GM21447 (cell line): ENCODE results near the gene PRKCE.

Experiments used
- ATAC-seq: cut with Tn5 transposase; IDR thresholded peaks from one replicate; pipeline ENCODE4 v1.9.1; 2021; ENCODE audit not compliant: unreplicated experiment

Gene PRKCE

GRCh38 chr2:46062637-46063412, 411.4 kb downstream of the PRKCE start:
- ATAC-seq = no peak

- ATAC-seq = no peak
Measured at GRCh38 chr2:46064396-46064795, 412.9 kb downstream of the PRKCE start.

- no peak for ATAC-seq
Measured at GRCh38 chr2:46065152-46065551, 413.7 kb downstream of the PRKCE start.

GRCh38 chr2:46066116-46066515, 414.6 kb downstream of the PRKCE start:
- ATAC-seq = no peak

DNA sequence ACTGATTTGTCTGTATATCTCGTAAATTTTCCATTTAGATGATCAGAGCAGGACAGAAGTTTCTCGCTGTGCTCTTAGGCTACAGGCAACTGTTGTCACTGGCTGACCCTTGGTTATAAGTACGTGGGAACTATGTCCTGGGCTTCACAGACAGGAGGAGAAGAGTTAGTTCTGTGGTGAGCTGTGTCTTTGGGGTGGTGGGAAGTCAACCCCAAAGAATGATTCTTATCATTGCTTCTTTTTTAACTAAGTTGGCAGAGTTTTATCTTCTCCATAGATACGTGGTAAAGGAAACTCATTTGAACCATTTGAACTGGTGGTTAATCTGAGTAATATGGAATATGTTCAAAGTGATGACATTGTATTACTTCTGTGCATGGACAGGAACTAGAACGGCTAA, 415.1 kb downstream of the PRKCE start:
- ATAC-seq = no peak

- no peak for ATAC-seq
Measured at GRCh38 chr2:46067062-46067461, 415.6 kb downstream of the PRKCE start.

DNA sequence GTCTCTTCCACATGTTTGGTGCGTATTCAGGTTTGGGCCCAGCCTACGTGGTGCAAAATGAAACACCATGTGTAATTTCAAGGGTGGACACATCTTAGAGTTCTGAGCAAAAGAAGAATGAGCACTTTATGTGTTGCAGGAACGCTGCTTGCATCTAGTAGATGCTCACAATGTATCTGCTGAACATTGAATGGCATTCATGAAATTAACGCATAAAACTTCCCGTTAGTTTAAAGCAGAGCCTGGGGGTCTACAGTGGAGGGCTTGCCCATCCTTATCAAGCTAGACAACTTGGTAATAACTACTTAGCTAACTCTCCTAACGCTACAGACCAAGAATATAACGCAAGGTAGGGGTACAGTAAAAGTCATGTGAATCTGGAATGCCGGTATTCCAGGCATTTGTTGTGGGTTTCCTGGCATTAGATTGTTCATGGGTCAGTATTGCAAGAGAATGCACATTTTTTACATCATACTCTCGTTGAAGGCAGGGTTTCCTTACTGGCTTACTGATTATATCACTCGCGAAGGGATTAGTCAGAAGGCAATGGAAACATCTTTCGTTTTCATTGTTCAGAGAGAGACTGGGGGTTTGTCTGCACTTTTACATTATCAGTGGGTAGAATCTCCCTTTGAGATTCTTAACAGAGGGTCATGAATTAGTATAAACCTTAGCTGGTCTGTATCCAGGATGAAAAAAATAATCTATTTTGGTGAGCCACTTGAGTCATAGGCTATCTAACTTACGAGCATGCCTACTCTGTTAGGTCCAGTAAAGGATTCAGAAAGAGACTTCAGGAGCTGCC, 416.2 kb downstream of the PRKCE start:
- ATAC-seq = no peak

DNA sequence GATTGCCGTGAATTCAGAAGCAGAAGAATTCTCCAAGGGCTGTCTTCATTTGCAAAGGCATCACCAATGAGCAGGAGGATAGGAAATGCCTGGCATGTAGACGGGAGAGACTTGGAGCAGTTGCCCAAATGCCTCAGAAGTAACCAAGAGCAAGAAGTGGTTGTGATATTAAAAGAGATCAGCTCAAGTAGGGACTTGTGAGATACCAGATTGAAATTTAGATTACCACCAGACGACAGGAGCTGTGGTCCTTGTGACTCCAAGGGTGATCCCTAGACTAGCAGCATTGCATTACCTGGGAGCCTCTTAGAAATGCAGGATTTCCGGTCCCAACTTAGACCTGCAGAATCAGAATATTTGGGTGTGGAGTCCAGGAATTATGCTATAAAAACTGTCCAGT, 417.2 kb downstream of the PRKCE start:
- ATAC-seq = no peak

GRCh38 chr2:46071074-46071473, 419.6 kb downstream of the PRKCE start:
- no peak for ATAC-seq

DNA sequence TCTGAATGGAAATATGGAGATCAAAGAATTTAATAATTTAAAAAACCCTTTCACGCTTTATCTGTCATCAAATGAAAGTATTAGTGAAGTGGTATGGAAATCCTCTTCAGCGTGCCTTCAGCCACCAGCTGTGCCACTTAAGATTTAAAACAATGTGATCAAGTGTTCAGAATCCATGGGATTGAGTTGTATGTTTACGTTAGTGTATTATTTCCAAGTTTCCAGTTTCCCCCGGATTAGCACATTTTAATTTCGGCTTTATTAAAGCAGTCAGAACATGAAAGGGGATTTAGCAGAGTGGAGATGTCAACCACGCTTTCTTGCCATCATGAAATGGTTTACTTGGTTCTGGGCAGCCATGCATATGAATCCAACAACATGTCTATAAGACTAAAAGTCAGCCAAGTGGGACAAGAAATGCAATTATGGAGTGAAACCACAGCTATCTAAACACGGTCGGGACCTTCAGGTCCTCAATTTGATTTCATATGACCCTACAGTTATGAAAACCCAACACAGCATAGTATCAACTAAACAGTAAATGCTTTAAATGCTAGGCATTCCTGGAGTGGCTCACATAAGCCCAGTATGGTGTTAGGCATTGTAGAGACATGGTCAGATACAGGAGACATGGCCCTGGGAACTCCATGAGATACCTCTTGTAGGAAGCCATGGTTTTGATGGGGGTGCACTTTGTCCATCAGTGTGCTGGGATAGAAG, 420.8 kb downstream of the PRKCE start:
- no peak for ATAC-seq

GRCh38 chr2:46073540-46074046, 422.1 kb downstream of the PRKCE start:
- no peak for ATAC-seq

DNA sequence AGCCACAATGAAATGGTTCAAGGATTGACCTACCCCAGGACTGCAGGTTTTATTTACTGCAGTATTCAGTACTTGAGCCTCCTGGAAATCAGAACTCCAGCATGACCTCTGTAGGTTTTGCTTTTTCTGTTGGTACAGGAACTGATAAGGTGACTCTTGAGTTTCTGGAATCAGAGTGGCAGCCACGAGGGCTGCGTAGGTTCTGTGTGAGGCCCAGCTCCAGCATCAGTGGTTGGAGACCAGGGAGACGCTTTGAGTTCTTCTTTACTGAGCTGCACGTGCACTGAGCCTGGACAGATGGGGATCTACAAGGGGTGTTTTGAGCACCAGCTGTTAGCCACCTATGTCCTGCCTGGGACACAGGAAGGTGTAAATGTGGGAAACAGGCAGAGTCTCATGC, 423.0 kb downstream of the PRKCE start:
- ATAC-seq = no peak

DNA sequence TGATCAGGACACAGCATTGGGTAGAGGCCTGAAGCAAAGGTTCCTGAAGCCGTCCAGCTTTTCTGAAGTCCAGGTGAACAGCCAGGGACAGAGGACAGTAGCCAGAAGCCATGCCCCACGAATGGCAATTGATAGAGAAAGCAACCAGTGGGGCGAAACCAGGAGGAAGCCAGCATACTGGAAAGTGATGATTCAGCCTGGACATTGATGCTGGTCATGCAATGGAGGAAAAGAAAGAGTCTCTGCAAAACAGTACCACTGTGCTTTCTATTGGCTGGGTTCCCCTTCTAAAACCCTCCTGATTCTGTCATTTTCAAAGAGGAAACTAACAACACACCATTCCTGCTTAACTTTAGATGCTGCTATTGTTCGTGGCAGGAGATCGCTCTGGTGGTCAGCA, 424.4 kb downstream of the PRKCE start:
- no peak for ATAC-seq

DNA sequence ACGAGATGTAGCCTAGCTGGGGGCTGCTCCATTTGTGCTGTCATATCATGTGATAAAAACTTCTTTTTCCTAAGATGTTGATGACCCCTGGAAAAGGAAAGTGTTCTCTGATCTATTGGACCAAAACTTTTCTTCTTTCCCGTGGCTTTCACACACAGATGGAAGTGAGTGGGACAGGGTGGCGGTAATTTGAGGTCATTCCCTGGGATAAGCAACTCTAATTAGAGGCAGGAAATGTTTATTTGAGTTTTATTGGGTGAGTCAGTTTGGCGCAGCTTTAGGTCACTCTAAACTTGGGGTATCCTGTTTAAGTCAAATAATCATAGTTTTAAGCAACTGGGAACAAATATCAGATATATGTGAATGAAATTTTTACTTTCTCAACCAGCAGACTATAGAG, 424.8 kb downstream of the PRKCE start:
- no peak for ATAC-seq

DNA sequence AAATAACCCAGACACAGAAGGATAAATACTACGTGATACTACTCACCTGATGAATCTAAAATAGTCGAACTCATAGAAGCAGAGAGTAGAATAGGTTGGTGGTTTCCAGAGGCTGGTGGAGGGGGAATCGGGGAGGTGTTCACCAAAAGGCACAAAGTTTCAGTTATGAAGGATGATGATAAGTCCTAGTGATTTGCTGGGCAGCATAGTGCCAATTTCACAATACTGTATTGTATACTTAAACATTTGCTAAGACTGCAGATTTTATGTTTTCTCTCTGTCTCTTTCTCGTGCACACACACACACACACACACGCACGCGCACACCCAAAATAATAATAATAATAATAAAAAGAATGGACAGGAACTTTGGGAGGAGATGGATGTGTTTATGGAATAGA, 425.4 kb downstream of the PRKCE start:
- no peak for ATAC-seq

GRCh38 chr2:46077522-46078107, 426.1 kb downstream of the PRKCE start:
- ATAC-seq = no peak

DNA sequence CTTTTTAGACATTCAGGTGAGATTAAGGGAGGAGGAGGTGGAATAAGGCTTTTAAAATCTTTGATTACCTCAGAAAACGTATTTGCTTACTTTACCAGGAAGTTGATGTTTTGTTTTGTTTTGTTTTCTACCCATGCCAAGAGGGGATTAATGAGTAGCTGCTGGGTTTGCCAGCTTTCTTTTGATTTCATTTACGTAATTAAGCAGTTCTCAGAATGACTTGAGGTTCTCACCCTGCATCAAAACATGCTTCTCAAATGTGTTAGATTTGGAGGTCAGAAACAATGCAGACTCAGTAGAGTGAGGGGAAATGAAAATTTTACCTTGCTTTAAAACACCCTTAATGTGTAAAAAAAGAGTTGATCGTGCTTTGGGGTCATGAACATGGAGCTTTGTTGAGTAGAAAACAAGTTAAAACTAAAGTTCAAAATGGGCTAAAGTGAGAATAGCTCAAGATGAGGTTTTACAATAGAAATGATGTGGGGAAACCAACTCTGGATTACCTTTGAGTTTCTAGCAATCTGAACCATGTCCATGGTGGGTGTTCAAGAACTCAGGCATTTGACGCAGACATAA, 428.6 kb downstream of the PRKCE start:
- ATAC-seq = no peak

GRCh38 chr2:46082531-46083485, 431.3 kb downstream of the PRKCE start:
- no peak for ATAC-seq

DNA sequence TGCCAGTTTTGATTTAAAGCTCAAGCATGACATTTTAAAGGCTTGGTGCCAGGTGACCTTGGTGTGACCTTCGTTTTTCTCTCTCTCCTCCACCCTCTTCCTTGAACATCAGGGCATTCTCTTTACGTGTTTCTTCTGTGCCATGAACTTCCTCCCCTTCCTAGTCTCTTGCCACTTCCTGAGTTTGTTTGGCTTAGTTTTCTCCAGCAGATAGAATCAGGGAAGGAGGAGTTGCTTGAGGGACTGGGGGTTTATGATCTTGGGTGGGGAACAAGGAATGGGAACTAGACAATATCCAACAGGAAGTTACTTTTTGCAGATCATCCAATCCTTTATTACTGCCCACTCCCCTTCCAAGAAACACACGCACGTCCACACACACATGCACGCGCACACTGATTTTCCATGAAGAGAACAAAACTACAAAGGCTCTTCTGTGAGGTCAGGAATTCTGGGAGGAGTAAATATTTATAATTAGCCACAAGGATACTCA, 435.1 kb downstream of the PRKCE start:
- no peak for ATAC-seq

- ATAC-seq = no peak
Measured at GRCh38 chr2:46087492-46087891, 436.0 kb downstream of the PRKCE start.
